H1 (cell line): Measurements from ENCODE around the gene WRAP73.

Source experiments
- EZH2 ChIP-seq: fragments of 200-600 bp; sonication (generic); IDR thresholded peaks from 2 replicates; pipeline ENCODE4 v1.7.1; 2012; ENCODE audit warnings: low read depth, mild to moderate bottlenecking, moderate library complexity, low read length, inconsistent platforms; ENCODE audit not compliant: severe bottlenecking
- MAFK ChIP-seq: IDR thresholded peaks from 2 replicates; pipeline ENCODE4 v1.6.1; 2012; ENCODE audit warnings: low read depth, mild to moderate bottlenecking, improper control_type of control experiment, low read length
- MAX ChIP-seq: IDR thresholded peaks from 2 replicates; pipeline ENCODE4 v1.6.1; 2012; ENCODE audit warnings: inconsistent platforms
- NRF1 ChIP-seq: IDR thresholded peaks from 2 replicates; pipeline ENCODE4 v1.6.1; 2011; ENCODE audit warnings: mild to moderate bottlenecking, low read depth, low read length, improper control_type of control experiment
- TAF1 ChIP-seq: IDR thresholded peaks from 2 replicates; pipeline ENCODE4 v1.6.1; 2011; ENCODE audit warnings: mild to moderate bottlenecking, low read depth, low read length
- TF ChIP-seq, protein P1 (sequence below), 3 experiments: IDR thresholded peaks; 1 replicate in 2 of 3; 2 replicates in 1 of 3; pipeline versions ENCODE4 v1.5.1 to v1.6.1; 2011; ENCODE audit warnings: low read length in 3 of 3, mild to moderate bottlenecking in 3 of 3, inconsistent platforms in 2 of 3, low read depth in 1 of 3, moderate library complexity in 1 of 3; ENCODE audit not compliant: insufficient read depth in 1 of 3; ENCODE audit errors: control extremely low read depth in 1 of 3

DNA sequence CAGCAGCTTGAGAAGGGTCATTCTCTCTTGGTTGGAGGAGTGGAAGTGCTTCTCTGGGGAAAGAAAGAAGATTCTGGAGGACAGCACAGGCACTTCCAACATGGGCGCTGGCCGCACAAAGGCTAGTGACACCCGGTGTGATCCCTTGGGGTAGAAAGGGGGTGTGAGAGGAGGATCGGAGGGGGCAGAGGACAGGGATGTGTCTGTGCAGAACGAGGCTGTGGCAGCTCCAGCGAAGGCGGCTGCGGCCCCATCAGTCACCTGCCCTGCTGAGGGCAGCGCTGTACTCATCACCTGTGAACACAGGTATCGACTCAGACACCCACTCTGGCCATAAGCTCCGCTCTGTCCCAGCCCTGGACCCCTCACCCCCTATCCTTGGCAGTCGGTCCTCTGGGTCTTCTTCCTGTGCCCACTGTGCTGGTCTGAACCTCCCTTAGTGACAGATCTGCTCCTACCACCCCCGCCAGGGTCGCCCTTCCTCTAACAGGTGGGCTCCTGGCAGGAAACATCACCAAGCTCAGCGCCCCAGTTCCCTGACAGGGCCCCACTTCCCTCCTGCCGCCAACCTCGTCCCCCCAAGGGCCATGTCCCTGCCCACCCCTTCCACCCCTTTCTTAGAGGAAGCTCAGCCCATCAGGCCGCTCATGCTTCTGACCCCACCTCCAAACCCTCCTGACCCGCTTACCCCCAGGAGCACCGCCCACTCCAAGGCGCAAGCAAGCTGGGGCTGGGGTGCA, 22.5 kb upstream of the WRAP73 start:
- TF ChIP-seq NRF1 (no peak), MAX (no peak), TAF1 (no peak), EZH2 (no peak), MAFK (no peak)
- TF ChIP-seq, protein P1, sequence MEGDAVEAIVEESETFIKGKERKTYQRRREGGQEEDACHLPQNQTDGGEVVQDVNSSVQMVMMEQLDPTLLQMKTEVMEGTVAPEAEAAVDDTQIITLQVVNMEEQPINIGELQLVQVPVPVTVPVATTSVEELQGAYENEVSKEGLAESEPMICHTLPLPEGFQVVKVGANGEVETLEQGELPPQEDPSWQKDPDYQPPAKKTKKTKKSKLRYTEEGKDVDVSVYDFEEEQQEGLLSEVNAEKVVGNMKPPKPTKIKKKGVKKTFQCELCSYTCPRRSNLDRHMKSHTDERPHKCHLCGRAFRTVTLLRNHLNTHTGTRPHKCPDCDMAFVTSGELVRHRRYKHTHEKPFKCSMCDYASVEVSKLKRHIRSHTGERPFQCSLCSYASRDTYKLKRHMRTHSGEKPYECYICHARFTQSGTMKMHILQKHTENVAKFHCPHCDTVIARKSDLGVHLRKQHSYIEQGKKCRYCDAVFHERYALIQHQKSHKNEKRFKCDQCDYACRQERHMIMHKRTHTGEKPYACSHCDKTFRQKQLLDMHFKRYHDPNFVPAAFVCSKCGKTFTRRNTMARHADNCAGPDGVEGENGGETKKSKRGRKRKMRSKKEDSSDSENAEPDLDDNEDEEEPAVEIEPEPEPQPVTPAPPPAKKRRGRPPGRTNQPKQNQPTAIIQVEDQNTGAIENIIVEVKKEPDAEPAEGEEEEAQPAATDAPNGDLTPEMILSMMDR (IDR thresholded peaks at IDR 0.05; ENCODE audit: control extremely low read depth in 1 of 3, insufficient read depth in 1 of 3, low read depth in 1 of 3, low read length in 3 of 3) = no peak
